Measurements from ENCODE around the gene GDI2. TPM values are rescaled to one million over a fixed set of nuclear protein-coding genes. Genes with fewer than 3 reads are reported as not detected.

GDI2 gene
- total and polyA plus RNA-seq, 9 of the 15 experiments (the other 6 are each of a cell fraction or from before 2014, with no cell fraction given), result 262 to 424 (median 287) TPM

DNA sequence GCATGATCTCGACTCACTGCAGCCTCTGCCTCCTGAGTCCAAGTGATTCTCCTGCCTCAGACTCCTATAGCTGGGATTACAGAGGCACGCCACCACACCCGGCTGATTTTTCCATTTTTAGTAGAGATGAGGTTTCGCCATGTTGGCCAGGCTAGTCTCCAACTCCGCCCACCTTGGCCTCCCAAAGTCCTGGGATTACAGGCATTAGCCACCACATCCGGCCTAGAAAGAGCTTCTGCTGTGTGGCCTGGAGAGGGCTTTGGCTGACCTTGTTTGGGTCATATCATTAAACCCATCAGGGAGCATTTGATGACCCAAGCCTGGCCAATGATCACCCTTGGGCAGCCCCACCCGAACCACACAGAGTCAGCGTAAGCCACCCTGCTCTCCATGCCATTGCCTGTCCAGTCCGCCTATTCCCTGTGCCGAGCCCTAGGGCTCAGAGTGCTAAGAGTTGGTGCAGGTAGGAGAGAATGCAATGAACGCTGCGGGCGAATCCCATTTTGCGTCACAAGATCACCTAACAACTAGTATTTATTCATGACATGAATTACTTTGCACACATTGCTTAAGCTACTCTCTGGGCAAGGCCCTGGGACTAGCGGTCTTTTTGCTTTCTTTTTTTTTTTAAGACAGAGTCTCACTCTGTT, 22.3 kb upstream of the GDI2 start:
- peak; percentile 69 for FAIRE-seq
- H3K4me1 ChIP-seq (replicated peaks in 1 of 2; ENCODE audit: control insufficient read depth in 2 of 2, insufficient read depth in 2 of 2, low read length in 2 of 2), result peaks cover 15 to 26% of the 10 kb centered on the region in 2 experiments
- no peak overlapping the region for H3K4me3 ChIP-seq
- BruUV-seq (replicated peaks), result no TSS peak
- DNase-seq (ENCODE audit: extremely low read depth in 1 of 4, low spot score in 3 of 4), result peak in 2 of 4 experiments; percentile 22 to 37
- H3K4me2 ChIP-seq (ENCODE audit: insufficient read depth, low read length), result no peak overlapping the region
- WGBS (ENCODE audit: insufficient coverage, low coverage, missing lambda C conversion rate), result 63% methylated on average over 15 of the region's 15 CpGs
- H3K36me3 ChIP-seq (ENCODE audit: control insufficient read depth, insufficient read depth, low read length), result no peaks in the 10 kb centered on the region
- peak; percentile 47 for ATAC-seq
- ChIA-PET POLR2A (no interaction called here), CTCF (ENCODE audit: low intra/inter-chr PET ratio) (no interaction called here)
- no peaks in the 10 kb centered on the region for H3K79me2 ChIP-seq (ENCODE audit: control insufficient read depth, insufficient read depth, low read length)
- intact Hi-C loops (cut with micrococcal nuclease), result no loop called here
- H3K9me1 ChIP-seq (ENCODE audit: control insufficient read depth, insufficient read depth, low read length), result no peaks in the 10 kb centered on the region
- no peaks in the 10 kb centered on the region for H3K9me3 ChIP-seq (replicated peaks; ENCODE audit: control insufficient read depth, insufficient read depth, low read depth, low read length)
- H3K27ac ChIP-seq (ENCODE audit: extremely low read depth, low read depth, low read length), result no peak overlapping the region
- TF ChIP-seq SIRT6 (IDR thresholded peaks at IDR 0.05; ENCODE audit: low read depth, low read length), result no peak
- no peak for TF ChIP-seq NR2C1 (IDR thresholded peaks at IDR 0.05)
- TF ChIP-seq NR2C1 (tag; IDR thresholded peaks at IDR 0.05), result 0 out of 2 replicates have a peak, but pooled peaks have one; percentile 10
- 0 out of 2 replicates have a peak, but pooled peaks have one; percentile 24 for TF ChIP-seq ZNF263 (CRISPR knock-in tag; IDR thresholded peaks at IDR 0.05; ENCODE audit: borderline replicate concordance)
- in situ Hi-C loops (cut with MboI), result no loop called here
- peak overlapping the region in 1 of 2 experiments; percentile 22; a peak in 2 of 4 replicates for H3K9ac ChIP-seq (ENCODE audit: insufficient read depth in 1 of 2, low read depth in 2 of 2, low read length in 2 of 2)
- no peaks in the 10 kb centered on the region for H4K20me1 ChIP-seq (replicated peaks; ENCODE audit: control insufficient read depth, insufficient read depth, low read length)
- no peaks in the 10 kb centered on the region for H3K27me3 ChIP-seq (ENCODE audit: control insufficient read depth in 2 of 2, insufficient read depth in 2 of 2, low read length in 2 of 2)
- H2AFZ ChIP-seq (ENCODE audit: low read depth, low read length), result peak overlapping the region; percentile 68

DNA sequence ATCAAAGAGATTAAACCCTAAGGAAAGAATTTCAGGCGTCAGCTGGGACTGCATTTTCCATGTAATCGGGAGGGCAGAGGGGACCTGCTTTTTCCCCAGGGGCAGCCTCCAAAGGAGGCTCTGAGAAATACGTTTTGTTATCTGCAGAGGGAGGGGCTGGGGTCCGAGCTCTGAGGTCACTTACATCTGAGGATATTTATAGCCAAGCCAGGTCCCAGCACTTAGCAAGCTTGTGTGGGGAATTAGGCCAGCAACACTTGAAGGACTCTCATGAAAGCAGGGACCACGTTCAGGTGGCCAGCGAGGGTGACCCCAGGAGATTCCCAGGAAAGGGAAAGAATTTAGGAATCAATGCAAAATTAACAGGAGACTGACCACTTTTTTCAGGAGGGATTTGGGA, 20.6 kb upstream of the GDI2 start:
- Histone ChIP-seq H3K9me3 (replicated peaks; ENCODE audit: control insufficient read depth, insufficient read depth, low read depth, low read length) (no peaks in the 10 kb centered on the region), H3K4me3 (no peak overlapping the region), H3K79me2 (ENCODE audit: control insufficient read depth, insufficient read depth, low read length) (no peaks in the 10 kb centered on the region), H3K36me3 (ENCODE audit: control insufficient read depth, insufficient read depth, low read length) (no peaks in the 10 kb centered on the region), H2AFZ (ENCODE audit: low read depth, low read length) (peak overlapping the region; percentile 75), H3K4me2 (ENCODE audit: insufficient read depth, low read length) (peak overlapping the region; percentile 3), H4K20me1 (replicated peaks; ENCODE audit: control insufficient read depth, insufficient read depth, low read length) (no peaks in the 10 kb centered on the region), H3K4me1 (replicated peaks in 1 of 2; ENCODE audit: control insufficient read depth in 2 of 2, insufficient read depth in 2 of 2, low read length in 2 of 2) (peaks cover 23 to 29% of the 10 kb centered on the region in 2 experiments), H3K27ac (ENCODE audit: extremely low read depth, low read depth, low read length) (no peak overlapping the region), H3K9me1 (ENCODE audit: control insufficient read depth, insufficient read depth, low read length) (no peaks in the 10 kb centered on the region), H3K27me3 (ENCODE audit: control insufficient read depth in 2 of 2, insufficient read depth in 2 of 2, low read length in 2 of 2) (no peaks in the 10 kb centered on the region), H3K9ac (ENCODE audit: insufficient read depth in 1 of 2, low read depth in 2 of 2, low read length in 2 of 2) (peak overlapping the region; percentile 29 to 77; a peak in 2 of 4 replicates)
- ChIA-PET CTCF (ENCODE audit: low intra/inter-chr PET ratio) (no interaction called here), POLR2A (interaction anchor here (1.0 to 1.3 kb wide), 2 partner anchors 11 to 20 kb away, joined by 3 to 5 read pairs; partner anchors contain the start of gene GDI2)
- ATAC-seq (peak; percentile 52), DNase-seq (ENCODE audit: extremely low read depth in 1 of 4, low spot score in 3 of 4) (peak in 3 of 4 experiments; percentile 29 to 51 (median 49)), FAIRE-seq (no peak)
- in situ Hi-C loops (cut with MboI) (no loop called here), intact Hi-C loops (cut with micrococcal nuclease) (no loop called here)
- no TSS peak for BruUV-seq (replicated peaks)
- WGBS (ENCODE audit: insufficient coverage, low coverage, missing lambda C conversion rate), result 16% methylated on average over 6 of the region's 6 CpGs
- TF ChIP-seq, protein P1, sequence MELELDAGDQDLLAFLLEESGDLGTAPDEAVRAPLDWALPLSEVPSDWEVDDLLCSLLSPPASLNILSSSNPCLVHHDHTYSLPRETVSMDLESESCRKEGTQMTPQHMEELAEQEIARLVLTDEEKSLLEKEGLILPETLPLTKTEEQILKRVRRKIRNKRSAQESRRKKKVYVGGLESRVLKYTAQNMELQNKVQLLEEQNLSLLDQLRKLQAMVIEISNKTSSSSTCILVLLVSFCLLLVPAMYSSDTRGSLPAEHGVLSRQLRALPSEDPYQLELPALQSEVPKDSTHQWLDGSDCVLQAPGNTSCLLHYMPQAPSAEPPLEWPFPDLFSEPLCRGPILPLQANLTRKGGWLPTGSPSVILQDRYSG (tag; conservative IDR thresholded peaks at IDR 0.05; ENCODE audit: low read depth), result no peak
- TF ChIP-seq ATF7 (IDR thresholded peaks at IDR 0.05) (no peak), SRSF3 (IDR thresholded peaks at IDR 0.05; ENCODE audit: insufficient read depth, low read length) (no peak), ZBTB7A (IDR thresholded peaks at IDR 0.05; ENCODE audit: borderline replicate concordance, control insufficient read depth, low read depth, low read length) (peak; percentile 42; the same call in 1 of the 2 replicates), ZNF316 (IDR thresholded peaks at IDR 0.05) (no peak), CC2D1A (IDR thresholded peaks at IDR 0.05) (no peak), ZBTB1 (CRISPR knock-in tag; IDR thresholded peaks at IDR 0.05; ENCODE audit: borderline replicate concordance, low read depth) (no peak)
- TF ChIP-seq, protein P2, sequence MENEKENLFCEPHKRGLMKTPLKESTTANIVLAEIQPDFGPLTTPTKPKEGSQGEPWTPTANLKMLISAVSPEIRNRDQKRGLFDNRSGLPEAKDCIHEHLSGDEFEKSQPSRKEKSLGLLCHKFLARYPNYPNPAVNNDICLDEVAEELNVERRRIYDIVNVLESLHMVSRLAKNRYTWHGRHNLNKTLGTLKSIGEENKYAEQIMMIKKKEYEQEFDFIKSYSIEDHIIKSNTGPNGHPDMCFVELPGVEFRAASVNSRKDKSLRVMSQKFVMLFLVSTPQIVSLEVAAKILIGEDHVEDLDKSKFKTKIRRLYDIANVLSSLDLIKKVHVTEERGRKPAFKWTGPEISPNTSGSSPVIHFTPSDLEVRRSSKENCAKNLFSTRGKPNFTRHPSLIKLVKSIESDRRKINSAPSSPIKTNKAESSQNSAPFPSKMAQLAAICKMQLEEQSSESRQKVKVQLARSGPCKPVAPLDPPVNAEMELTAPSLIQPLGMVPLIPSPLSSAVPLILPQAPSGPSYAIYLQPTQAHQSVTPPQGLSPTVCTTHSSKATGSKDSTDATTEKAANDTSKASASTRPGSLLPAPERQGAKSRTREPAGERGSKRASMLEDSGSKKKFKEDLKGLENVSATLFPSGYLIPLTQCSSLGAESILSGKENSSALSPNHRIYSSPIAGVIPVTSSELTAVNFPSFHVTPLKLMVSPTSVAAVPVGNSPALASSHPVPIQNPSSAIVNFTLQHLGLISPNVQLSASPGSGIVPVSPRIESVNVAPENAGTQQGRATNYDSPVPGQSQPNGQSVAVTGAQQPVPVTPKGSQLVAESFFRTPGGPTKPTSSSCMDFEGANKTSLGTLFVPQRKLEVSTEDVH (IDR thresholded peaks at IDR 0.05; ENCODE audit: low read depth, partially characterized antibody), result no peak

All from K562 (cell line).